ENCODE measurements around the gene GPX4.

DNA sequence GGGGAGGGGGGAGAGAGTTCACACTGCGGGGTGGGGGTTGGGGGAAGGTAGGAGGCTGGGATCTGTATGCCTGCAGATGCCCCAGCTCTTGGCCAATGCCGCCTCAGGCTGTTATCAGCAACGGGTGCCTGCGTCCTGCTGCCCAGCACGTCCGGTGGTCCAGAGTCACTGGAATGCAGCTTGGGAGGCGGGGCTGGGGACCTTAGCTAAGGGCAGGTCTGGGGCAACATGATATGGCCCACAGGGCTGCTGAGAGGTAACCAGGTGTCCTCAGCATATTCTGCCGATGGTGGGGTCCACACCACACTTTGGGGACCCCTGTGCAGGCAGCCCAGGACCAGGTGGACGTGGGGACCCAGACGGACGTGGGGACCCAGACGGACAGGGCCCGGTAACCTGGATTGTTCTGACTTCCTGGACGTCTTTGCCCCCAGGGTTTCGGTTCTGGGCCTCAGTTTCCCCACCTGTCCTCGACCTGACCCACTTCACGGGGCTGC lies 37.5 kb upstream of the GPX4 start:
- TF ChIP-seq, protein P1, sequence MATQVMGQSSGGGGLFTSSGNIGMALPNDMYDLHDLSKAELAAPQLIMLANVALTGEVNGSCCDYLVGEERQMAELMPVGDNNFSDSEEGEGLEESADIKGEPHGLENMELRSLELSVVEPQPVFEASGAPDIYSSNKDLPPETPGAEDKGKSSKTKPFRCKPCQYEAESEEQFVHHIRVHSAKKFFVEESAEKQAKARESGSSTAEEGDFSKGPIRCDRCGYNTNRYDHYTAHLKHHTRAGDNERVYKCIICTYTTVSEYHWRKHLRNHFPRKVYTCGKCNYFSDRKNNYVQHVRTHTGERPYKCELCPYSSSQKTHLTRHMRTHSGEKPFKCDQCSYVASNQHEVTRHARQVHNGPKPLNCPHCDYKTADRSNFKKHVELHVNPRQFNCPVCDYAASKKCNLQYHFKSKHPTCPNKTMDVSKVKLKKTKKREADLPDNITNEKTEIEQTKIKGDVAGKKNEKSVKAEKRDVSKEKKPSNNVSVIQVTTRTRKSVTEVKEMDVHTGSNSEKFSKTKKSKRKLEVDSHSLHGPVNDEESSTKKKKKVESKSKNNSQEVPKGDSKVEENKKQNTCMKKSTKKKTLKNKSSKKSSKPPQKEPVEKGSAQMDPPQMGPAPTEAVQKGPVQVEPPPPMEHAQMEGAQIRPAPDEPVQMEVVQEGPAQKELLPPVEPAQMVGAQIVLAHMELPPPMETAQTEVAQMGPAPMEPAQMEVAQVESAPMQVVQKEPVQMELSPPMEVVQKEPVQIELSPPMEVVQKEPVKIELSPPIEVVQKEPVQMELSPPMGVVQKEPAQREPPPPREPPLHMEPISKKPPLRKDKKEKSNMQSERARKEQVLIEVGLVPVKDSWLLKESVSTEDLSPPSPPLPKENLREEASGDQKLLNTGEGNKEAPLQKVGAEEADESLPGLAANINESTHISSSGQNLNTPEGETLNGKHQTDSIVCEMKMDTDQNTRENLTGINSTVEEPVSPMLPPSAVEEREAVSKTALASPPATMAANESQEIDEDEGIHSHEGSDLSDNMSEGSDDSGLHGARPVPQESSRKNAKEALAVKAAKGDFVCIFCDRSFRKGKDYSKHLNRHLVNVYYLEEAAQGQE (IDR thresholded peaks at IDR 0.05; ENCODE audit: insufficient read depth in 1 of 2, low read depth in 2 of 2, low read length in 1 of 2), result no peak
- TF ChIP-seq CTCF (IDR thresholded peaks at IDR 0.05), result no peak
- TF ChIP-seq POLR2AphosphoS5 (IDR thresholded peaks at IDR 0.05; ENCODE audit: low read depth, low read length), result no peak

All from Panc1 (cell line).